GM13977 (cell line): ENCODE results near the gene HPCAL1.

ENCODE experiments used
- DNase-seq: peaks from one replicate; pipeline ENCODE4 v3.0.0; 2012; ENCODE audit warnings: low spot score
- in situ Hi-C: fragments of 300-500 bp; cut with MboI; formaldehyde crosslinking; loops from one replicate; pipeline ENCODE4 v1.12.0; 2022; ENCODE audit warnings: low sequenced_read_pairs, low pct_unique_long_range_greater_than_20kb, mixed read lengths, inconsistent platforms; ENCODE audit not compliant: unreplicated experiment
- TF ChIP-seq, protein P1 (sequence below): IDR thresholded peaks from 2 replicates; pipeline ENCODE4 v1.5.1; 2012; ENCODE audit warnings: mild to moderate bottlenecking, control low read depth; ENCODE audit not compliant: insufficient read depth; ENCODE audit errors: extremely low read depth, missing control alignments

The HPCAL1 gene

DNA sequence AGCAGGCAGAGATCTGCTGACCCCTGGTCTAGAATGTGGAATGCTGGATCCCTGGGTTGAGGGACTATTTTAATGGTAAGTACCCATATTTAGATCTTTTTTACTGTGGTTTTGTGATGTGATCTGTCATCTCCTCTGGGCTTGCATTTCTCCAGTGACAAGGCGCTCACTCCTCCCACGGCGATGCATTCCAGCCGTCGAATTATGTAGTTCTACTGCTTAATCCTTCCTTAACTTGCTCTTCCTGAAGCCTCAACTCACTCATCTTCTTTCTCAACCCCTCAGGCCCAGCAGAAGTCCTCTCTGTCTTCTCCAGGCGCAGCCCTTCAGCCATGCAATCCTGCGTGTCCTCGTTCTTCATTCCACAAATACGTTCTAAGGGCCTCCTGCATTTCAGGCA is 51.2 kb downstream of the HPCAL1 start:
- no peak for DNase-seq
- TF ChIP-seq, protein P1, sequence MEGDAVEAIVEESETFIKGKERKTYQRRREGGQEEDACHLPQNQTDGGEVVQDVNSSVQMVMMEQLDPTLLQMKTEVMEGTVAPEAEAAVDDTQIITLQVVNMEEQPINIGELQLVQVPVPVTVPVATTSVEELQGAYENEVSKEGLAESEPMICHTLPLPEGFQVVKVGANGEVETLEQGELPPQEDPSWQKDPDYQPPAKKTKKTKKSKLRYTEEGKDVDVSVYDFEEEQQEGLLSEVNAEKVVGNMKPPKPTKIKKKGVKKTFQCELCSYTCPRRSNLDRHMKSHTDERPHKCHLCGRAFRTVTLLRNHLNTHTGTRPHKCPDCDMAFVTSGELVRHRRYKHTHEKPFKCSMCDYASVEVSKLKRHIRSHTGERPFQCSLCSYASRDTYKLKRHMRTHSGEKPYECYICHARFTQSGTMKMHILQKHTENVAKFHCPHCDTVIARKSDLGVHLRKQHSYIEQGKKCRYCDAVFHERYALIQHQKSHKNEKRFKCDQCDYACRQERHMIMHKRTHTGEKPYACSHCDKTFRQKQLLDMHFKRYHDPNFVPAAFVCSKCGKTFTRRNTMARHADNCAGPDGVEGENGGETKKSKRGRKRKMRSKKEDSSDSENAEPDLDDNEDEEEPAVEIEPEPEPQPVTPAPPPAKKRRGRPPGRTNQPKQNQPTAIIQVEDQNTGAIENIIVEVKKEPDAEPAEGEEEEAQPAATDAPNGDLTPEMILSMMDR: no peak
- in situ Hi-C loops: no loop called here

DNA sequence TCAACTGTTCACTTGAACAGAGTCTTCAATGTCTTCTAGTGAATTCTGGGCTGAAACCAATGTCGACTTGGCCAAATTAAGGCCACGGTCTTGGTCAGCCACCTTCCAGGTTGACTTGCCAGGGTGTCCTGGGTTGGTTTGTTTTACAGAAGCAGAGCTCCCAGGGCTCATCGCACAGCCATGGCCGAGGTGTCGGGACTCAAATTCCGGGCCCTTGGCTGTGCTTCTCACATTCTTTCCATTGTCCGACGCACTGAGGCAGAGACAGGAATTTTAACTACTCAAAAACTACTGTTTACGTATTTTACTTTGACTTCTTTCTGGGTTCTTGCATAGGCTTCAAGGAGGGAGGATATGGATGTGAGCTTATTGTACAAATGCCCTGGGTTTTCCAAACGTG is 51.7 kb downstream of the HPCAL1 start:
- in situ Hi-C loops: no loop called here
- DNase-seq: no peak
- TF ChIP-seq, protein P1: no peak

DNA sequence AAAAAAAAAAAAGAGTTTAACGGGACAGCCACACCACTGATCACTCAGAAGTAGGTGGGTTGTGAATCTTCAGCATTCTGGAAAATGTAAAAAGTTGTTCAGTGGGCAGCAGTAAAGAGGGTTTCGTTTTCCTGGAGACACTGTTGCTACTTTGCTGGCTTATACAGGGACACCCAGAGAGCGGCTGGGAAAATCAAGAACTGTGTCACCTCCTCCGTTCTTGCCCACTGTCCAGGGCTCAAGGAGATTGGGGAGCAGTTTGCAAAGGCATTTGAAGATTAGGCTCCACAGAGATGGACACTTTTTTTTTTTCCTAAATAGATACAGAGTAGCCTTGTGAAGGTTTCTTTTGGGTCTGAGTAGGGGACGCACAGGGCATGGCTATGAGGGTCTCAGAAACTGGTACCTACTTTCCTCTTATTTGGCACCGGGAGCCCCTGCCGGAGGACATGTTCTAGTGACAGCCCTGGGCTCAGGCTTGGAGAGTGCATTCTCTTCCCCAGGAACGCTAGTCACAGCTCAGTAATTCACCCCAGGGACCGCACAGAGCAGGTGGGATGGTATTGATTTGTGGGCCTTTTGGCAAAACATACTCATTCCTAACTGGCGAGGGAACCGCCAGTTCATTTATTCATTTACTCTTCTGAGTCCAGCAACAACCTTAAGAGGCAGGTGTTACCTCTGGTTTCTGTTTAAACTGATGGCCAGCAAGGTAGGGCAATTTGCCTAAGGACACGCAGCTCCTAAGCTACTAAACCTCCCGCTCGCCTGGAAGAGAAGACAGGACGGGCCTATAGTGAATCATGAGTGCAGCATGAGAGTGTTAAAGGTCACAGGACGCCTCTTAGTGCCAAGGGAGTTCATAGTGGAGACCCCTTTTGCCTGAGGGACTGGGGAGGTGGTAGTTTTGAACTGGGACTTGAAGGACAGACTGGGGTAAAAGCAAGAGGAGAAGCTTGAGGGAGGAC is 53.1 kb downstream of the HPCAL1 start:
- in situ Hi-C loops: no loop called here
- TF ChIP-seq, protein P1: no peak
- DNase-seq: no peak

- DNase-seq: no peak
- in situ Hi-C loops: no loop called here
- TF ChIP-seq, protein P1: no peak
Measured at GRCh38 chr2:10356439-10356811, 53.7 kb downstream of the HPCAL1 start.

- no peak for DNase-seq
- in situ Hi-C loops: no loop called here
- TF ChIP-seq, protein P1: no peak
Measured at GRCh38 chr2:10357193-10358169, 54.8 kb downstream of the HPCAL1 start.

DNA sequence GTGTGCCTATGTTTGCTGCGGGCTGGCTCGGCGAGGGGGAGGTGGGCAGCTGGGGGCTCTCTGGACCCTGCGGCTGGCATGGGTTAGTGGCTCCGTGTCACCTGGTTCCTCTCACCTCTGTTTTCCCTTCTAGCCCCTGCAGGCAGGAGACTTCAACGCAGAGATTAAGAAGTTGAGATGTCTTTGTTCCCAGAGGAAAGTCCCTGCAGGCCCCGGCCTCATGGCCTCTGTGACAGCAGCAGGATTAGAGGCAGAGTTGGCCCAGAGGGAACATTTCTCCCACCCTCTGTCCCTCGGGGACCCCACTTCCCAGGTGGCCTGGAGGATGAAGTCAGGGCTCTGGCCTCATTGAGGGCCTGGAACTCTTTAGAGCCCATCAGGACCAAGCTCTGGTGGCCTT is 56.5 kb downstream of the HPCAL1 start:
- TF ChIP-seq, protein P1: no peak

More for the DNA sequence above, 56.5 kb downstream of the HPCAL1 start:
- in situ Hi-C loops: no loop called here
- no peak for DNase-seq
